Chondrocyte (in vitro differentiated cells): ENCODE measurements around the gene CBFA2T2. TPM values are rescaled to one million over a fixed set of nuclear protein-coding genes. Genes with fewer than 3 reads are reported as not detected.

Experiments used
- DNase-seq: peaks from one replicate; pipeline ENCODE4 v3.0.0; 2021; ENCODE audit warnings: mixed read lengths, low spot score
- H3K27ac Mint-ChIP-seq: one replicate; pipeline ENCODE4 v1.8.0; 2021; ENCODE audit warnings: mild to moderate bottlenecking, moderate library complexity, mixed read lengths; ENCODE audit not compliant: unreplicated experiment
- H3K27me3 Mint-ChIP-seq: 2 replicates; pipeline ENCODE4 v1.8.0; 2021; ENCODE audit warnings: low read depth, mixed read lengths
- H3K36me3 Mint-ChIP-seq: 2 replicates; pipeline ENCODE4 v1.8.0; 2021; ENCODE audit warnings: low read depth, mixed read lengths
- H3K4me1 Mint-ChIP-seq: 2 replicates; pipeline ENCODE4 v1.8.0; 2021; ENCODE audit warnings: low read depth, mild to moderate bottlenecking, mixed read lengths
- H3K4me3 Mint-ChIP-seq: one replicate; pipeline ENCODE4 v1.8.0; 2021; ENCODE audit warnings: mild to moderate bottlenecking, moderate library complexity, mixed read lengths; ENCODE audit not compliant: unreplicated experiment
- H3K9me3 Mint-ChIP-seq: 2 replicates; pipeline ENCODE4 v1.8.0; 2021; ENCODE audit warnings: low read depth, mixed read lengths
- total RNA-seq: library from RNA; stranded (reverse); gene quantifications from 3 replicates; pipeline ENCODE4 v1.2.1, GENCODE V29; 2021
- TF ChIP-seq, protein P1 (sequence below): fragments of 200-600 bp; sonication (generic); IDR thresholded peaks from 2 replicates; pipeline ENCODE4 v1.5.0; 2021; ENCODE audit warnings: antibody characterized with exemption, mild to moderate bottlenecking, moderate library complexity

CBFA2T2 gene
- total RNA-seq, 1 donor from 2014 or later: 23.5 TPM

DNA sequence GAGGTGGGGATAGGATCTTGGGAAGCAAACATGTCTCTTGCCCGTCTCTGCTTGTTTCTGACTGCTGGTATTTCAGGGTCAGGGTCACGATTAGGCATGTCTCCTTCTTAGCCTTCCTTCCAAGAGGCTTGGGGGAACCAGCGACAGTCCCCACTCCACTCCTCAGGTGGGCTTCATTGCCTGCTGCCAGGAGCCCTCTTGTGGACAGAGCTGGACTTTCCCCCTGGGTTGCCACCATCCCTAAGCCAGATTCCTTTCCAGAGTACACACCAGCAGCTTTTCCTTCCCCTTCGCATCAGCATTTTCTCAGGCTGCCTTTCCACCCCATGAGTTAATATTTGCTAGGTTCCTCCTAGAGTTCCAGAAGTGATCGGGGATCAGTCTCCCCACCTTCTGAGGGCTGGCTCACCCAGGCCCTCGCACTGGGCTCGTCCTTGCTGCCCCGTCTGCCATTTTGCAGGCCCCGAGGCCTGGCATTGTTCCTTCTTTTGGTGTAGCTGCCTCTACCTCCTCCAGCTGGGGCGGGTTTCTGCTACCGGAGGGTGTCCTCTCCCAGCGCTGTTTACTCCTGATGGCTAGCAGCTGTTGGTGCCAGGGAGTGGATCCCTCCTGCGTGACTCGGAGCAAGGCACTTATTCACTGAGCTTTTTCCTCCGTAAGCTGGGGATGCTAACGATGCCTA, 163.5 kb downstream of the CBFA2T2 start:
- Mint-ChIP-seq H3K36me3 (peaks cover 2% of the 10 kb centered on the region), H3K27ac (no peak overlapping the region), H3K9me3 (no peaks in the 10 kb centered on the region), H3K27me3 (no peaks in the 10 kb centered on the region), H3K4me3 (no peak overlapping the region), H3K4me1 (peaks cover 9% of the 10 kb centered on the region)
- TF ChIP-seq, protein P1, sequence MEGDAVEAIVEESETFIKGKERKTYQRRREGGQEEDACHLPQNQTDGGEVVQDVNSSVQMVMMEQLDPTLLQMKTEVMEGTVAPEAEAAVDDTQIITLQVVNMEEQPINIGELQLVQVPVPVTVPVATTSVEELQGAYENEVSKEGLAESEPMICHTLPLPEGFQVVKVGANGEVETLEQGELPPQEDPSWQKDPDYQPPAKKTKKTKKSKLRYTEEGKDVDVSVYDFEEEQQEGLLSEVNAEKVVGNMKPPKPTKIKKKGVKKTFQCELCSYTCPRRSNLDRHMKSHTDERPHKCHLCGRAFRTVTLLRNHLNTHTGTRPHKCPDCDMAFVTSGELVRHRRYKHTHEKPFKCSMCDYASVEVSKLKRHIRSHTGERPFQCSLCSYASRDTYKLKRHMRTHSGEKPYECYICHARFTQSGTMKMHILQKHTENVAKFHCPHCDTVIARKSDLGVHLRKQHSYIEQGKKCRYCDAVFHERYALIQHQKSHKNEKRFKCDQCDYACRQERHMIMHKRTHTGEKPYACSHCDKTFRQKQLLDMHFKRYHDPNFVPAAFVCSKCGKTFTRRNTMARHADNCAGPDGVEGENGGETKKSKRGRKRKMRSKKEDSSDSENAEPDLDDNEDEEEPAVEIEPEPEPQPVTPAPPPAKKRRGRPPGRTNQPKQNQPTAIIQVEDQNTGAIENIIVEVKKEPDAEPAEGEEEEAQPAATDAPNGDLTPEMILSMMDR: peak; percentile 94
- DNase-seq: peak; percentile 37

DNA sequence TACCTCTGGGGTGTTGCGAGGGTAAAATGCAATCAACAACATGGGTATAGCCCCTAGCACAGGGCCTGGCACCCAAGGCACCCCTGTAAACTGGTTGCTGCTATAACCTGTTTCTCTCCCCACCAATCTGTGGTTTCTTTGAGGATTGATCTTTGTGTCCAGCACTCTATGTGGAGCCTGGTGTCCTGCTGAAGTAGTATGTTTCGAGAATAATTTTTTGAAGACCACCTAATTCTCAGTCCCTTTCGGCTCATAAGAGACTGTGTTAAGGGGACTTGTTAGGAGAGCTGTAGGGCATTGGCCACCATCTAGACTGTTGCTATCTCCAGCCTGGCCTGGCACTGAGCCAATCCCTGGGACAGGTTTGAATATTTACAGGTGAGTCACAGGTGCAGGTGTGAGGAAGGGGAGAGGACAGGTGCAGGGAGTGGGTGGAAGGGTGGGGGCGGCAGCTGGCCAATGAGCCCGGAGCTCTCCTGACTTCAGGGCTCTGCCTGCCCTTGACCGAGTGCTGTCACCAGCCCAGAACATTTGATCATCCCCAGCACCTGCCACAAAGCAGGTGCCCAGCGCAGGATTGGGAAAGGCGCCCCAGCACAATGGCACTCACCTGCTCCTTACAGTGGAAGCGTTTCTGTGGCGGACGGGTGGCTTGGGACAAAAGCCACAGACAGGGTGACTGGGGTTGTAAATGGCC, 164.2 kb downstream of the CBFA2T2 start:
- Mint-ChIP-seq H3K9me3 (no peaks in the 10 kb centered on the region), H3K27me3 (no peaks in the 10 kb centered on the region), H3K4me3 (no peak overlapping the region), H3K27ac (no peak overlapping the region), H3K36me3 (peaks cover 3% of the 10 kb centered on the region), H3K4me1 (peaks cover 3% of the 10 kb centered on the region)
- no peak for DNase-seq
- TF ChIP-seq, protein P1: no peak

DNA sequence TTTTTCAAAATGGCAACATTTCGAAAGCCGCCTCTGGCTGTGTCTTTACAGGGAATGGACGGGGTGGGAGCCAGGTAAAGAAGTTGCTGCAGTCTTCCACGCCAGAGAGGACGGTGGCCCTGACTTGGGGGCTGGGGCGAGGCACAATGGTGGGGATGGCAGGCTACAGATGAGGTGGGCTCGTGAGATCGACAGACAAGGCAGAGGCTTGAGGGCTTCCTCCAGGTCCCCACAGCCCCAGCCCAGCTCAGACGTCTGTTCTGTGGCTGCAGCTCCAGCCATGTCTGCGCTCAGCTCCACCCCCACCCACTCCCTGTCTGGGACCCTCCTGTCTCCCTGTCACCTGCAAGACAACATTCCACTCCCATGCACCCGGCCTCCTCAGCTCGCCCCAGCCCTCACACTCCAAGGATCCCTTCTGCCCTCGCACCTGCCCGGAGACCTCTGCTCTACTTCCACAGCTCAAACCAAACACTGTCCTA, 164.8 kb downstream of the CBFA2T2 start:
- no peak for DNase-seq
- H3K27me3 Mint-ChIP-seq: no peaks in the 10 kb centered on the region
- TF ChIP-seq, protein P1: no peak
- no peak overlapping the region for H3K4me3 Mint-ChIP-seq
- no peaks in the 10 kb centered on the region for H3K9me3 Mint-ChIP-seq
- peaks cover 4% of the 10 kb centered on the region for H3K36me3 Mint-ChIP-seq
- peaks cover 3% of the 10 kb centered on the region for H3K4me1 Mint-ChIP-seq
- H3K27ac Mint-ChIP-seq: no peak overlapping the region

DNA sequence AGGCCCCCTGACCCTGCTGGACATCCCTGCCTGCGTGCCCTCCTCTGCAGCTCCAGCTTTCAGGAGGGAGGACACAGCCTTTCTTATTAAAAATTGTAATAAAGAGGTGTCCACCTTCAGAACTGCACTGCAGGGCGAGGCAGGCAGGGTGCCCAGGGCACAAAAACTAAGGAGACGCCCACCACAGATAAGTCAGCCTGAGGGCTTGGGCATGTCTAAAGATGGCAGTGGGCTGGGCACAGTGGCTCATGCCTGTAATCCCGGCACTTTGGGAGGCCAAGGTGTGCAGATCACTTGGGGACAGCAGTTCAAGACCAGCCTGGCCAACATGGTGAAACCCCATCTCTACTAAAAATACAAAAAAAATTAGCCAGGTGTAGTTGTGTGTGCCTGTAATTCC, 165.3 kb downstream of the CBFA2T2 start:
- H3K9me3 Mint-ChIP-seq: no peaks in the 10 kb centered on the region
- H3K27me3 Mint-ChIP-seq: no peaks in the 10 kb centered on the region
- peaks cover 6% of the 10 kb centered on the region for H3K36me3 Mint-ChIP-seq
- H3K4me3 Mint-ChIP-seq: no peak overlapping the region
- H3K4me1 Mint-ChIP-seq: peaks cover 3% of the 10 kb centered on the region
- no peak overlapping the region for H3K27ac Mint-ChIP-seq
- no peak for DNase-seq
- TF ChIP-seq, protein P1: no peak

DNA sequence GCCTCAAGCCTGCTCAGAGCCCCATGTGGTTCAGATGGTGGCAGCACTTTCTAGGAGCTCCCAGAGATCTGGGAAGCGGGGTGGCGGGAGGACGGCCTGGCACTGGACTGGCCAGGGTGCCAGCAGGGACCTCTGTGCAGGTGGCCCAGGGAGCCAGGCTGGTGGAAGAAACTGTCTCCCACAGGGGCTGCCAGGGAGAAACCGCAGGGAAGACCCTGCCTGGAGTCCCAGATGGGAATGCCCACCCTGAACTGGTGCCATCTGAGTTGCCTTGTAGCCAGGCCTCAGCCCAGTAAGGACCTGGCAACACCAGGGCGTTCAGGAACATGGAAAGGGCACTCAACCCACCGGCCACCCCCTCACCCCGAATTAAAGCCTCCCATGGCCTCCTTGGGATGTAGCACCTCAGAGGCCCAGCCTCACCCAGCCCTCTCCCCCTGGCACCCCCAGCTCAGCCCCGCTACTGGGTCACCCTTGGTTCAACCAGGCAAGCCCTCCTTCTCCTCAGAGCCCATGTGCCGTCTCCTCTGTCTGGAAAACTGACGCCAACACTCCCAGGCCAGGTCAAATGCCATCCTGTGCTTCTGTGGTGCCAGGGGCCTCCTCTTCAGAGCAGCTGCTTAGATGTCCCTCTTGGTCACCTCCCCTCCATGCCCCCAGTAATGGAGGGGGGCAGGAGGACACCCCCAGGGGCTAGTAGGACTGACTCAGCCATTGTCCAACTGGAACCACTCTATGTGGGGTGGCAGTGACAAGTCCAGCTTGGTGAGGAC, 166.3 kb downstream of the CBFA2T2 start:
- DNase-seq: no peak
- Mint-ChIP-seq H3K4me1 (peaks cover 3% of the 10 kb centered on the region), H3K27ac (no peak overlapping the region), H3K27me3 (no peaks in the 10 kb centered on the region), H3K9me3 (no peaks in the 10 kb centered on the region), H3K4me3 (no peak overlapping the region), H3K36me3 (peaks cover 6% of the 10 kb centered on the region)
- TF ChIP-seq, protein P1: no peak
